ENCODE data around the gene KRT13.

DNA sequence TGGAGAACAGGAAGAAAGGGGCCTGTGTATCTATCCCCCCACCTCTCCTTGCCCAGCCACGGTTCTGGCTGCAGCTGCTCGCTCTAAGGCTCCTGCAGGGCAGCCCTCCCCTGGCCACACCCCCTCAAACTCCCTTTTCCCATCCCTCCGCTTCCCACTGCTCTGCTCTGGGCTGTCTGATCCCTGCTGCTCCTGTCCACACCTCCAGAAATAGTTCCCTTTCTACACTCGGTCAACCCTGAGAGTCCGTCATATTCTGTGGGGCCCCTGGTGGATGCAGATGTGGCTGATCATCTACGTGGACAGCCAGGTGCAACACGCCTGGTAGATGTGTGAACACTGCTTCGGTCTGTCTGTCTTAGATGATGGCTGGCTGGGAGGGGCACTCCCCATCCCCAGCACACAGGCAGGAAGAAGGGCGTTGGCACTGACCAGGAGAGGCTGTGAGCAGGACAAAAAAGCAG lies 42.0 kb upstream of the KRT13 start:
- TF ChIP-seq, protein P1, sequence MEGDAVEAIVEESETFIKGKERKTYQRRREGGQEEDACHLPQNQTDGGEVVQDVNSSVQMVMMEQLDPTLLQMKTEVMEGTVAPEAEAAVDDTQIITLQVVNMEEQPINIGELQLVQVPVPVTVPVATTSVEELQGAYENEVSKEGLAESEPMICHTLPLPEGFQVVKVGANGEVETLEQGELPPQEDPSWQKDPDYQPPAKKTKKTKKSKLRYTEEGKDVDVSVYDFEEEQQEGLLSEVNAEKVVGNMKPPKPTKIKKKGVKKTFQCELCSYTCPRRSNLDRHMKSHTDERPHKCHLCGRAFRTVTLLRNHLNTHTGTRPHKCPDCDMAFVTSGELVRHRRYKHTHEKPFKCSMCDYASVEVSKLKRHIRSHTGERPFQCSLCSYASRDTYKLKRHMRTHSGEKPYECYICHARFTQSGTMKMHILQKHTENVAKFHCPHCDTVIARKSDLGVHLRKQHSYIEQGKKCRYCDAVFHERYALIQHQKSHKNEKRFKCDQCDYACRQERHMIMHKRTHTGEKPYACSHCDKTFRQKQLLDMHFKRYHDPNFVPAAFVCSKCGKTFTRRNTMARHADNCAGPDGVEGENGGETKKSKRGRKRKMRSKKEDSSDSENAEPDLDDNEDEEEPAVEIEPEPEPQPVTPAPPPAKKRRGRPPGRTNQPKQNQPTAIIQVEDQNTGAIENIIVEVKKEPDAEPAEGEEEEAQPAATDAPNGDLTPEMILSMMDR (IDR thresholded peaks at IDR 0.05 in 2 of 3, conservative IDR thresholded peaks at IDR 0.05 in 1 of 3; ENCODE audit: control insufficient read depth in 2 of 3, extremely low read depth in 1 of 3, insufficient read depth in 1 of 3, low read depth in 3 of 3, low read length in 3 of 3): no peak
- no peak for TF ChIP-seq RBBP5 (conservative IDR thresholded peaks at IDR 0.05)
- TF ChIP-seq, protein P2, sequence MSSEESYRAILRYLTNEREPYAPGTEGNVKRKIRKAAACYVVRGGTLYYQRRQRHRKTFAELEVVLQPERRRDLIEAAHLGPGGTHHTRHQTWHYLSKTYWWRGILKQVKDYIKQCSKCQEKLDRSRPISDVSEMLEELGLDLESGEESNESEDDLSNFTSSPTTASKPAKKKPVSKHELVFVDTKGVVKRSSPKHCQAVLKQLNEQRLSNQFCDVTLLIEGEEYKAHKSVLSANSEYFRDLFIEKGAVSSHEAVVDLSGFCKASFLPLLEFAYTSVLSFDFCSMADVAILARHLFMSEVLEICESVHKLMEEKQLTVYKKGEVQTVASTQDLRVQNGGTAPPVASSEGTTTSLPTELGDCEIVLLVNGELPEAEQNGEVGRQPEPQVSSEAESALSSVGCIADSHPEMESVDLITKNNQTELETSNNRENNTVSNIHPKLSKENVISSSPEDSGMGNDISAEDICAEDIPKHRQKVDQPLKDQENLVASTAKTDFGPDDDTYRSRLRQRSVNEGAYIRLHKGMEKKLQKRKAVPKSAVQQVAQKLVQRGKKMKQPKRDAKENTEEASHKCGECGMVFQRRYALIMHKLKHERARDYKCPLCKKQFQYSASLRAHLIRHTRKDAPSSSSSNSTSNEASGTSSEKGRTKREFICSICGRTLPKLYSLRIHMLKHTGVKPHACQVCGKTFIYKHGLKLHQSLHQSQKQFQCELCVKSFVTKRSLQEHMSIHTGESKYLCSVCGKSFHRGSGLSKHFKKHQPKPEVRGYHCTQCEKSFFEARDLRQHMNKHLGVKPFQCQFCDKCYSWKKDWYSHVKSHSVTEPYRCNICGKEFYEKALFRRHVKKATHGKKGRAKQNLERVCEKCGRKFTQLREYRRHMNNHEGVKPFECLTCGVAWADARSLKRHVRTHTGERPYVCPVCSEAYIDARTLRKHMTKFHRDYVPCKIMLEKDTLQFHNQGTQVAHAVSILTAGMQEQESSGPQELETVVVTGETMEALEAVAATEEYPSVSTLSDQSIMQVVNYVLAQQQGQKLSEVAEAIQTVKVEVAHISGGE (CRISPR knock-in tag; IDR thresholded peaks at IDR 0.05): no peak
- no peak for TF ChIP-seq FOS (IDR thresholded peaks at IDR 0.05; ENCODE audit: borderline replicate concordance, extremely low read depth, insufficient read length)
- no peak for TF ChIP-seq BRCA1 (IDR thresholded peaks at IDR 0.05; ENCODE audit: low read depth, low read length)
- TF ChIP-seq IKZF1 (conservative IDR thresholded peaks at IDR 0.05): no peak
- no peak for TF ChIP-seq ZNF274 (IDR thresholded peaks at IDR 0.05; ENCODE audit: insufficient read depth, insufficient read length)
- no peak for TF ChIP-seq SIN3A (IDR thresholded peaks at IDR 0.05; ENCODE audit: low read depth, low read length)
- TF ChIP-seq, protein P3, sequence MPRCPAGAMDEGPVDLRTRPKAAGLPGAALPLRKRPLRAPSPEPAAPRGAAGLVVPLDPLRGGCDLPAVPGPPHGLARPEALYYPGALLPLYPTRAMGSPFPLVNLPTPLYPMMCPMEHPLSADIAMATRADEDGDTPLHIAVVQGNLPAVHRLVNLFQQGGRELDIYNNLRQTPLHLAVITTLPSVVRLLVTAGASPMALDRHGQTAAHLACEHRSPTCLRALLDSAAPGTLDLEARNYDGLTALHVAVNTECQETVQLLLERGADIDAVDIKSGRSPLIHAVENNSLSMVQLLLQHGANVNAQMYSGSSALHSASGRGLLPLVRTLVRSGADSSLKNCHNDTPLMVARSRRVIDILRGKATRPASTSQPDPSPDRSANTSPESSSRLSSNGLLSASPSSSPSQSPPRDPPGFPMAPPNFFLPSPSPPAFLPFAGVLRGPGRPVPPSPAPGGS (IDR thresholded peaks at IDR 0.05; ENCODE audit: borderline replicate concordance, insufficient read depth, low read depth, low read length, poor library complexity, severe bottlenecking): no peak
